Measurements from ENCODE around the gene GPNMB.
"Not testable (repeated sequence)": the region's sequence is repeated elsewhere in the genome, so short reads cannot be mapped to it uniquely, and the experiment has no call there.

GPNMB gene

GRCh38 chr7:23224364-23224763, 22.2 kb upstream of the GPNMB start:
- not testable (repeated sequence) for H3K18ac ChIP-seq (ENCODE audit: low read length); DNase-seq; H3K4ac ChIP-seq (ENCODE audit: low read depth, low read length); H3K27ac ChIP-seq (ENCODE audit: low read depth, low read length); H3K79me2 ChIP-seq (ENCODE audit: control insufficient read depth, insufficient read depth, low read length, poor library complexity); H3K23ac ChIP-seq (ENCODE audit: low read length); H3K36me3 ChIP-seq (ENCODE audit: control insufficient read depth in 1 of 2, insufficient read depth in 2 of 2, low read length in 2 of 2); H3K4me3 ChIP-seq (ENCODE audit: low read depth, low read length); H4K12ac ChIP-seq (ENCODE audit: low read depth, low read length); H3K4me2 ChIP-seq (ENCODE audit: low read length); H2AFZ ChIP-seq (ENCODE audit: insufficient read depth, low read length, poor library complexity); H2BK120ac ChIP-seq (ENCODE audit: insufficient read depth, low read length, poor library complexity); H4K91ac ChIP-seq (ENCODE audit: low read depth, low read length); H3K27me3 ChIP-seq (ENCODE audit: insufficient read depth, low read length); H3K9ac ChIP-seq (ENCODE audit: low read length); H2AK5ac ChIP-seq (ENCODE audit: low read length); H4K8ac ChIP-seq (ENCODE audit: low read depth, low read length); H3K4me1 ChIP-seq (ENCODE audit: control insufficient read depth in 1 of 2, insufficient read depth in 2 of 2, low read length in 2 of 2); H2BK12ac ChIP-seq (ENCODE audit: low read length); H2BK5ac ChIP-seq (ENCODE audit: low read depth, low read length, poor library complexity); H3K79me1 ChIP-seq (ENCODE audit: low read length); H3K14ac ChIP-seq (ENCODE audit: low read length); H3K9me3 ChIP-seq (ENCODE audit: insufficient read depth, low read depth, low read length)
- no CpG with 5 or more reads among the region's 4 CpGs for WGBS (ENCODE audit: extremely low coverage, insufficient coverage, insufficient read length)

GRCh38 chr7:23226844-23227450, 19.6 kb upstream of the GPNMB start:
- H3K4me1 ChIP-seq (ENCODE audit: control insufficient read depth in 1 of 2, insufficient read depth in 2 of 2, low read length in 2 of 2), result no peaks in the 10 kb centered on the region
- H3K14ac ChIP-seq (ENCODE audit: low read length), result no peak overlapping the region
- no peak for DNase-seq
- no peak overlapping the region for H2BK5ac ChIP-seq (ENCODE audit: low read depth, low read length, poor library complexity)
- WGBS (ENCODE audit: extremely low coverage, insufficient coverage, insufficient read length), result no CpG with 5 or more reads among the region's 4 CpGs
- no peak overlapping the region for H4K12ac ChIP-seq (ENCODE audit: low read depth, low read length)
- no peak overlapping the region for H3K4me3 ChIP-seq (ENCODE audit: low read depth, low read length)
- H3K4me2 ChIP-seq (ENCODE audit: low read length), result no peak overlapping the region
- H4K8ac ChIP-seq (ENCODE audit: low read depth, low read length), result no peak overlapping the region
- H3K79me2 ChIP-seq (ENCODE audit: control insufficient read depth, insufficient read depth, low read length, poor library complexity), result no peaks in the 10 kb centered on the region
- H3K4ac ChIP-seq (ENCODE audit: low read depth, low read length), result no peak overlapping the region
- H2AK5ac ChIP-seq (ENCODE audit: low read length), result no peak overlapping the region
- H3K36me3 ChIP-seq (ENCODE audit: control insufficient read depth in 1 of 2, insufficient read depth in 2 of 2, low read length in 2 of 2), result no peaks in the 10 kb centered on the region
- H3K79me1 ChIP-seq (ENCODE audit: low read length), result no peaks in the 10 kb centered on the region
- H3K23ac ChIP-seq (ENCODE audit: low read length), result no peak overlapping the region
- H2BK12ac ChIP-seq (ENCODE audit: low read length), result no peak overlapping the region
- H4K91ac ChIP-seq (ENCODE audit: low read depth, low read length), result no peak overlapping the region
- no peak overlapping the region for H3K18ac ChIP-seq (ENCODE audit: low read length)
- no peak overlapping the region for H2AFZ ChIP-seq (ENCODE audit: insufficient read depth, low read length, poor library complexity)
- H3K27me3 ChIP-seq (ENCODE audit: insufficient read depth, low read length), result no peaks in the 10 kb centered on the region
- no peaks in the 10 kb centered on the region for H3K9me3 ChIP-seq (ENCODE audit: insufficient read depth, low read depth, low read length)
- no peak overlapping the region for H3K9ac ChIP-seq (ENCODE audit: low read length)
- no peak overlapping the region for H2BK120ac ChIP-seq (ENCODE audit: insufficient read depth, low read length, poor library complexity)
- no peak overlapping the region for H3K27ac ChIP-seq (ENCODE audit: low read depth, low read length)

GRCh38 chr7:23228412-23228811, 18.2 kb upstream of the GPNMB start:
- Histone ChIP-seq H3K79me2 (ENCODE audit: control insufficient read depth, insufficient read depth, low read length, poor library complexity) (no peaks in the 10 kb centered on the region), H2AFZ (ENCODE audit: insufficient read depth, low read length, poor library complexity) (no peak overlapping the region), H3K4ac (ENCODE audit: low read depth, low read length) (no peak overlapping the region), H3K79me1 (ENCODE audit: low read length) (no peaks in the 10 kb centered on the region), H3K14ac (ENCODE audit: low read length) (no peak overlapping the region), H3K9me3 (ENCODE audit: insufficient read depth, low read depth, low read length) (no peaks in the 10 kb centered on the region), H3K18ac (ENCODE audit: low read length) (no peak overlapping the region), H2AK5ac (ENCODE audit: low read length) (no peak overlapping the region), H3K23ac (ENCODE audit: low read length) (no peak overlapping the region), H3K27ac (ENCODE audit: low read depth, low read length) (no peak overlapping the region), H4K8ac (ENCODE audit: low read depth, low read length) (no peak overlapping the region), H3K36me3 (ENCODE audit: control insufficient read depth in 1 of 2, insufficient read depth in 2 of 2, low read length in 2 of 2) (no peaks in the 10 kb centered on the region), H2BK5ac (ENCODE audit: low read depth, low read length, poor library complexity) (no peak overlapping the region), H2BK12ac (ENCODE audit: low read length) (no peak overlapping the region), H3K9ac (ENCODE audit: low read length) (no peak overlapping the region), H3K27me3 (ENCODE audit: insufficient read depth, low read length) (no peaks in the 10 kb centered on the region), H2BK120ac (ENCODE audit: insufficient read depth, low read length, poor library complexity) (no peak overlapping the region), H3K4me3 (ENCODE audit: low read depth, low read length) (no peak overlapping the region), H4K91ac (ENCODE audit: low read depth, low read length) (no peak overlapping the region), H4K12ac (ENCODE audit: low read depth, low read length) (no peak overlapping the region), H3K4me2 (ENCODE audit: low read length) (no peak overlapping the region), H3K4me1 (ENCODE audit: control insufficient read depth in 1 of 2, insufficient read depth in 2 of 2, low read length in 2 of 2) (no peaks in the 10 kb centered on the region)
- no CpG with 5 or more reads among the region's 2 CpGs for WGBS (ENCODE audit: extremely low coverage, insufficient coverage, insufficient read length)
- no peak for DNase-seq

- DNase-seq, result no peak
- Histone ChIP-seq H4K8ac (ENCODE audit: low read depth, low read length) (no peak overlapping the region), H2BK5ac (ENCODE audit: low read depth, low read length, poor library complexity) (no peak overlapping the region), H3K14ac (ENCODE audit: low read length) (no peak overlapping the region), H2BK12ac (ENCODE audit: low read length) (no peak overlapping the region), H3K9ac (ENCODE audit: low read length) (no peak overlapping the region), H2AK5ac (ENCODE audit: low read length) (no peak overlapping the region), H3K27ac (ENCODE audit: low read depth, low read length) (no peak overlapping the region), H4K91ac (ENCODE audit: low read depth, low read length) (no peak overlapping the region), H3K9me3 (ENCODE audit: insufficient read depth, low read depth, low read length) (no peaks in the 10 kb centered on the region), H3K23ac (ENCODE audit: low read length) (no peak overlapping the region), H3K79me1 (ENCODE audit: low read length) (no peaks in the 10 kb centered on the region), H3K79me2 (ENCODE audit: control insufficient read depth, insufficient read depth, low read length, poor library complexity) (no peaks in the 10 kb centered on the region), H3K4me1 (ENCODE audit: control insufficient read depth in 1 of 2, insufficient read depth in 2 of 2, low read length in 2 of 2) (no peaks in the 10 kb centered on the region), H2BK120ac (ENCODE audit: insufficient read depth, low read length, poor library complexity) (no peak overlapping the region), H3K36me3 (ENCODE audit: control insufficient read depth in 1 of 2, insufficient read depth in 2 of 2, low read length in 2 of 2) (no peaks in the 10 kb centered on the region), H3K27me3 (ENCODE audit: insufficient read depth, low read length) (no peaks in the 10 kb centered on the region), H3K4ac (ENCODE audit: low read depth, low read length) (no peak overlapping the region), H2AFZ (ENCODE audit: insufficient read depth, low read length, poor library complexity) (no peak overlapping the region), H4K12ac (ENCODE audit: low read depth, low read length) (no peak overlapping the region), H3K4me3 (ENCODE audit: low read depth, low read length) (no peak overlapping the region), H3K4me2 (ENCODE audit: low read length) (no peak overlapping the region), H3K18ac (ENCODE audit: low read length) (no peak overlapping the region)
- no CpG with 5 or more reads among the region's 6 CpGs for WGBS (ENCODE audit: extremely low coverage, insufficient coverage, insufficient read length)
Measured at GRCh38 chr7:23230641-23231101, 15.9 kb upstream of the GPNMB start.
